DMS 273 (cell line): ENCODE measurements around the gene OXLD1.

Experiments used
- DNase-seq: peaks from one replicate; lab custom pipeline; 2025; ENCODE audit not compliant: unreplicated experiment; lab: John Stamatoyannopoulos, UW

Gene OXLD1

DNA sequence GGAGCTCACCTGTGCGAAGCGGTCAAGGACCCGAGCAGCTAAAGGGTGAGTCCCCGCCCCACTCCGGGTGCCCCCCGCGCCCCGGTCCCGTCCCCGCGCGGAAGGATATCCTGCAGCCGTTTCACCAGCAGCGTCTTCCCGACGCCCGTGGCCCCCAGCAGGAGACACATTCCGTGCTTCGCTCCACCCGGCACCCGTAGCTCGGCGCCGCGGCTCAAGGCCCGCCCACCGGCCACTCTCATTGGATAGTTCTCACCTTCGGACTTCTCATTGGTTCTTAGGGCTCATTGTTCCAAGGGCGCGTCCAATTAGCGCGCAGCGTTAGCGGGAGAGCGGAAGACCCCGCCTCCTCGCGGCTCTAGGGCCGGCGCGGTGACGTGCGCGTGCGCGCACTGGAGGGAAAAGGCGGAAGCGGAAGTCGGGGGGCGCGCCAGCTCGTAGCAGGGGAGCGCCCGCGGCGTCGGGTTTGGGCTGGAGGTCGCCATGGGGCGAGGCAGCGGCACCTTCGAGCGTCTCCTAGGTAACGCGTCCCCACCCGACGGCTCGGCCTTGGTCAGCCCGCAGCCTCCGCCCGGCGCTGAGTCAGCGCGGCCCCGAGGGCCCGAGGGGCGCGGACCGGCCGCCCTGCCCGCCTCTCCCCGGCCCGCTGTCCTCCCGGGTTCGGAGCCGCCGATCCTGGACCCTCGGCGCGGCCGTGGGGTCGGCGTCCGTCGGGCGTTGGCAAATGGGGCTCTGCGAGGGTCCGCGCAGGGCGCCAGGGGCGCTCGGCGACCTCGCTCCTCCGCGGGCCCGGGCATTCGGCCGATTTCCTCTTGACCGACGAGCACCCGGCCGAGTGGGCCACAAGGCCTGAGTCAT is 17.4 kb upstream of the OXLD1 start, which contains the start of the genes ARL16 and HGS:
TSS of gene ARL16 (minus strand) at position 214 of the 858 bp plus-strand sequence. CDS start at position 170, 44 bp downstream.
TSS of gene HGS (plus strand) at position 428 of the 858 bp plus-strand sequence. CDS start at position 484, 56 bp downstream.
- DNase-seq = peak; percentile 100

DNA sequence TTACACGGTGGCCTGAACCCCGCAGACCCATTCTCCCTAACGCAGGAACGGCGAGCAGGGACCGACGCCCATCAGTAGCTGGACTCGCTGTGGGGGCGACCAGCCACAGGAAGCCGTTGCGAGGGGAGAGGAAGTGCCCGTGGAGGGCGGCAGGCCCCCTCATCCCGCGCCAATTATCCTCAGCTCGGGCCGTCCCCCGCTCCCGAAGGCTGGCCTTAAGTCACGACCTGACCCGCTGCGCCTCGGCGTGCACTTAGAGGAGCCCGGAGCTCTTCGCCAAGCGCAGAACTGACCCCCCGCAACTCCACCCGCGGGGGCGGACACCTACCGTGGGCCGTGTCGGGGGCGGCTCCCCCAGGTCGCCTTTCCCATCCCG is 16.8 kb upstream of the OXLD1 start:
- peak; percentile 63 for DNase-seq

DNA sequence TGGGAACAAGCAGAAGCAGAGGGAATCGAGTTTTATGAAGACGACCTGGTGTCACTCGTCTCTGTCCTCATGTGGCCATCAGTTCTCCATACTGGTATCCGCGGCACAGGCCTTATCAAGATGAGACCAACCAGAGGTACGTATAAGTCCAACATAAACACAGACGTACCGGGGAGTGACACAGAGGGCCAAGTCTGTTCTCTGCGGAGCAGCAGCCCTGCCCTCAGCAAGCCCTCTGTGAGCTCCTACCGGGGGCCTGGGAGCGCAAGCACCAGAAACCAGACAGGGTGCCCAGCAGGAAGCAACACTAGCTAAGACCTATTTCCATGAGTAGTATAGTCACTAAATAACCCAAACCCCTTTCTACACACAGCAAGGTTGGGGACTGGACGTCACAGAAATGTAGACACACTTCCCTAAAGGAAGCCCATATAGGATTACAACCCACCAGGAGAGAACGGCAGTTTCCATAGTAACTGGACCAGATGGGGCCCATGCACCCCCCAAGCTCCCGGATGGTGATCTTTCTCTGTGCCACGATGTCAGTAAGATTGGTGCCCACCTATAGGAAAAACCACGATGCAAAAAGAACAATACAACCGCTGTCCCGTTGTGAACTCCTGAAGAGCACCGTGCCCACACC is 16.3 kb upstream of the OXLD1 start:
- DNase-seq = peak; percentile 77

DNA sequence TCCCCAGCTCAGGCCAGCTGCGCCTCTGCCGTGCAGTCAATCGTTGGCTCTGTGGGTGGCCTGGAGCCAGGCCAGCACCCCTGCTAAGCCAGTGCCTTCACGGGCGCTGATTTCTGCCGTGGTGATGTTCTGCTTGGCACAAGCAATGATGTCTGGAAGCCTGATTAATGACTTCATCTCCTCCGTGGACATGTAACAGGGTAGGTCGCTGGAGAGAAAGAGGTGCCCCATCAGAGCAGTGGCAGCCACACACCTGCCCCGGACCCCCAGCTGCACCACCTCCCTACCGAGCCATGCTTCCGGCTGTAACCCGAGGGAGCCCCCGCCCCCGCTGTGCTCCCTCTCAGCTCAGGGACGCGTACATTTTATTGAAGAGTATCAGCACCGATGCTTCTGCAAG is 15.3 kb upstream of the OXLD1 start:
- peak; percentile 55 for DNase-seq

DNA sequence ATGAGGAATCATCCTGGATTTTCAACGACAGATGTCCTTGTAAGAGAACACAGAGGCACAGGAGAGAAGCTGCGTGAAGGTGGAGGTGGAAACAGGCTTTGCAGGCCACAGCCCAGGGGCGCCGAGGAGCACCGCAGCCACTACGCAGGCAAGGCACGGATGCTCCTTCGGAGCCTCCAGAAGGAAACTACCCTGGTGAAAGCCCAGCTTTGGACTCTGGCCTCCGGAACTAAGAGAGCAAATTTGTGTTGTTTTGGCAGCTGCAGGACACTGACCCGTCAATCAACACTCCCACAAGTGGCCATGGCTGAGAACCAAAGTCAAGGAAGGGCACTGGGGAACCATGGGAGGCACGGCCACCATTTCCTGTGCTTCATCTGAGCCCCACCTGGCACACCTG is 13.7 kb upstream of the OXLD1 start:
- no peak for DNase-seq

DNA sequence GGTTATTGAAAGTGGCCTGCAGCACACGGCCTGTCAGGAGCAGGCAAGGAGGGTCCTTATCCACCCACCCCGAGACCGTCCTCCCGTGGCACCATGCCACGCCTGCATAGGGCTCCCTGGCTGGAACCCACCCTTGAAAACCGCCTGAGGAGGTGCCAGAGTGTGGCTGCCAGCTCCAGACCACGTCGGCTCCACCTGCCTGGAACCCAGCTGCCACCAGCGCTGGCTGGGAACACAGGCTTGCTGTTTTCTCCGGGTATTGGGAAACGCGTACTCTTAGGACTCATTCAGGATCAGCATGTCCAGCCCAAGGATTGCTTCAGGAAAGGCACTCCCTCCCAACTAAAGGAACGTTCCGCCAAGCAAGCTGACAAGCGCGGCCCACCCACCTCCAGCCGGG is 10.5 kb upstream of the OXLD1 start:
- peak; percentile 34 for DNase-seq

DNA sequence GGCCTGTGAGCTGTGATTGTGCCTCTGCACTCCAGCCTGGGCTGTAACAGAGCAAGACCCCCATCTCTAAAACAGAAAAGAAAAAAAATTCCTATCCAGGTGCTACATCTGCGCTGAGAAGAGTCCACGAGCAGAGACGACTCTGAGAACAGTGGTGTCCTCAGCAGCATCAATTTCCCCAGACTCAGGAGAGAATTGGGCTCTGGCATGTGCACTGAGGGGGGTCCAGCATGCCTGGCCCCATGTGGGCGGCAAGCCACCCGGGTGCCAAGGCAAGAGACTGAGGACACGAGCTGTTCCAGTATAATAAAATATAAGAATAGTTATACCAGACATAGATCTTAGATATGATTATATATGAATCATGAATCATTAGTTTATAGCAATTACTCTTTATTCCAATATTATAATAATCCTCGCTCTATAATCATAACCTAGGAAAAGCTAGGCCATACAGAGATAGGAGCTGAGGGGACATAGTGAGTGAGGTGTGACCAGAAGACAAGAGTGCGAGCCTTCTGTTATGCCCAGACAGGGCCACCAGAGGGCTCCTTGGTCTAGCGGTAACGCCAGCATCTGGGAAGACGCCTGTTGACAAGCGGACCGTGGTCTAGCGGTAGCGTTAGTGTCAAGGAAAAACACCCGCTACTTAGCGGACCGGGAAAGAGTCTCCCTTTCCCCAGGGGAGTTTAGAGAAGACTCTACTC is 9.3 kb upstream of the OXLD1 start:
- peak; percentile 63 for DNase-seq

DNA sequence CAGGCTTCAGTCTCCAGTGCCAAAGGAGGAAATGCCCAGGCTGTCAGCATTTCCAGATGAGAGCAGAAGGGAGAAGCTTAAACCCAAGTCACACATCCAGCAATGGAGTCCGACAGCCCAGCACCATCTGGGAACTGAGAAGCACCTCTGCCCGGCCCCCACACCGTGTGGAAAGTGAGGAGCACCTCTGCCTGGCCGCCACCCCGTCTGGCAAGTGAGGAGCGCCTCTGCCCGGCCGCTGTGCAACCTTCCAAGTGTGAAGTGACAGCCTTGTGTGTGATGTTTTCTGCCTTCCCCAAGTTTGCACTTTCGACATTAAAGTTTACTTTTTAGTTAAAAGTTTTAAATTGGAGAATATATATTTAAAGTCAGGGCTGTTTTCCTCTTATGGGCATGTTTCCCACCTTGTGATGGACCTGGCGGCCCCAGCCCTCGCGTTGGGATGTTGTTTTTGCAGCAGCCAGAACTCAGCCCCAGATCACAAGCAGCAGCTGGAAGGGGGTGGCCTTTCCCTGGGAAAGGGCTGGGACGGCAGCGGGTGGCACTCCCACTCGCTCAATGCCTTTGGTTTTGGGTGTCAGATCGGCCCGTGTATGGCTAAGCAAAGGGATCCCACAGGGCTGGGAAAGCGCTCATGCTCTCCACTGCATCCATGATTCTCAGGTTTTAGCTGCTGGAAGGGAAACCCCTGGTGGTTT is 7.3 kb upstream of the OXLD1 start:
- DNase-seq = peak; percentile 35

DNA sequence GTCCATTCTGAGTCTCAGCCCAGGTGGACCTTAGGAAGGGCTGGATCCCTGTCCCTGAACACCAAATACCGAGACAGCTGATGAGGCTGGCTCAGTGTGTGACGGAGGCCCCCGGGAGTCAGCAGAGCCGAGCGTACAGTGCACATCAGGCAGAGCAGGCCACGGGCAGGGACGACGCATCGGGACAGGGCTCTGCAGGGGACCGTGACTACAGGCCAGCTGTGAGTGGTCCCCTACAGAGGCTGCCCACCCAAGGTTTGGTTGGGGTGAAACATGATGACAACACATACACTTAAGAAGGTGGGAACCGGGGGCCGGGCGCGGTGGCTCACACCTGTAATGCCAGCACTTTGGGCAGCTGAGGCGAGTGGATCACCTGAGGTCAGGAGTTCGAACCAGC is 6.5 kb upstream of the OXLD1 start:
- no peak for DNase-seq

DNA sequence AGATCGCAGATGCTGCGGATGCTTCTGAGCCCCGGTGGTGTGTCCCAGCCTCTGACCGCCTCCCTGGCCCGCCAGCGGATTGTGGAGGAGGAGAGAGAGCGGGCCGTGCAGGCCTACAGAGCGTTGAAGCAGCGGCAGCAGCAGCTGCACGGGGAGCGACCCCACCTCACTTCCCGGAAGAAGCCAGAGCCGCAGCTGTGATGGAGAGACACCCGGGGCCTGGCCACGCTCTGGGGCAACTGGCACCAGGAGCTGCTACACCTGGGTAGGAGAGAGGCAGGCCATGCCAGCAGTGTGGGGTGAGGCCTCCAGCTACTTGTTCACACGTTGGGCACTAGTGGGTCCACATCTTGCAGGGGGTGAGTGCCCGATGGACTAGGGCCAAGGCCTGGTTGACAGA is 6.1 kb upstream of the OXLD1 start:
- DNase-seq = no peak

DNA sequence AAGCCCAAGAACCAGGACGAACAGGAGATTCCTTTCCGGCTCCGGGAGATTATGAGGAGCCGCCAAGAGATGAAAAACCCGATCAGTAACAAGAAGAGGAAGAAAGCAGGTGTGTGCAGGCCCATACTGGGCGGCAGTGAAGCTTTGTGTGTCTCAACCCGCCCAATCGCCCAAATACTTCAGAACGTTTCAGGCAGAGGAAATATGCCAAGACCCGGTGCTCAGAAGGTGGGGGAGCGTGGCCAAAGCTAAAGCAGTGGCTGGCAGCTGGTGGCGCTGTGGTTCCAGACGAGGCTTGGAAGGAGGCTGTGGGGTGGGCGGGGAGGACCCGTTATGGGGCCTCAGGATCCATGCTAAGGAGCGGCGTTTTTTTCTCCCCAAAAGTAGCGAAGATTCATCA is 1.3 kb upstream of the OXLD1 start:
- peak; percentile 54 for DNase-seq

DNA sequence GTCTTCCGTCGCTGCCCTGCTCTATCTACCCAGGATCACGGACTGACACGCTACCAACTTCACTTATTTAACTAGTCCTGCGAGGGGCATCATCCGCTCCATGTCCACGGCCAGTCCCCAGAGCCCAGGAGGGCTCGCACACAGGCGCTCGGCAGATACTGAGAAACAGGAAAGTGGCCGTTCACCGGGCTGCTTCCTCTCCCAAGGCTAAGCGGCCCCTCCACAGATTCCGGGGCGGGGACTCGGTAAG is 388 bp downstream of the OXLD1 start:
- DNase-seq = peak; percentile 80

DNA sequence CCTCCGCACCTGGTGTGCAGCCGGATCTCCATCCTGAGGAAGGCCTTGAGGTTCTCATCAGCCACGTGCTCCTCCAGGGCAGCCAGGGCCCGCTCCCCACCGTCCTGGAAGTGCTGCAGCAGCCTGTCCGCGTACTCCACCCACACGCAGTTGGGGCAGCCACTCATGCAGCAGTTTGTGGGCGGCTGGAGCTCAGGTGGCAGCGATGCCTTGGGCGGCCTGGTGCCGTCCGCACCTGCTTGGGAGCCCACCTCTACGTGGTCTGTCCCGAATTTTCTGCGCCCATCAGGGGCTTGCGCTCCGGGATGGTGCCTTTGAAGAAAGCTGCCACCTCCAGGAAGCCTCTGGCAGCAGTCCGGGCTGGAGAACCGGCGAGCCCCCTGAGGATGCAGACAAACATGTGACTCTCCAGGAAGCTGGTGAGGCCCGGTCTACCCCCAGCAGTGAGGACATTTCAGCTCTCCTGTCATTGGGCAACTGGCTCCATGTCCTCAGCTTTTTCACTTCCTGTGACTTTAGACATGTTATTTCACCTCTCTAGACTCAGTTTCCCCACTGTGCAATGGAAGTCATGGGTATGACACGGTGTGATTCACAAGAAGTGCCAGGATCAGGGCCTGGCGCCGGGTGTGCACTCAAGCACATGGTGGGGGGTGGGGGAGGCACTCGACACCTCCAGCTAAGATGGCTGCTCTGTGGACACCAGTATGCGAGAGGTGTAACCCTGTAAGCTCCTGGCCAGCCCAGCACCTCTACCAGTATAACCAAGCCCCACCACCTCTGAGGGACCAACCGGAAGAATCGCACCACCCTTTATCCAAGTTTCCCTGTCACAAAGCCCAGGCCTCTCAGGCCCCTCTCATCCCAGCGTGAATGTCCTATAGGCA is 957 bp downstream of the OXLD1 start:
- DNase-seq = peak; percentile 64

DNA sequence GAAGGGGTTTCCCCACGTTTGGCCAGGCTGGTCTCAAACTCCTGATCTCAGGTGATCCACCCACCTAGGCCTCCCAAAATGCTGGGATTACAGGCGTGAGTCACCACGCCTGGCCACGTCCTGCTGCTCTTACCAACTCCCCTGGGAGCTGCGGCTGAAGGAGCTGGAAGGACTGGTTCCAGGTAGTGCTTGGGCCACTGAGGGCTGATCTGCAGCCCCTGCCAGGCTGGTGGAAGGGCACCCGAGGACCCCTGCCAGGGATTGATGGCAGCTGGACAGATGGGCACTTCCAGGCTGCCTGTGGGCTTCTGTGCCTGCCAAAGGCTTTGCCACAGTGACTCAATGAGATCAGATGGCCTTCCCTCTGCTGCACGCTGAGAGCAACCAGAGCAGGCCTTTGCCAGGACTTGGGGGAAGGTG is 2.3 kb downstream of the OXLD1 start:
- no peak for DNase-seq

DNA sequence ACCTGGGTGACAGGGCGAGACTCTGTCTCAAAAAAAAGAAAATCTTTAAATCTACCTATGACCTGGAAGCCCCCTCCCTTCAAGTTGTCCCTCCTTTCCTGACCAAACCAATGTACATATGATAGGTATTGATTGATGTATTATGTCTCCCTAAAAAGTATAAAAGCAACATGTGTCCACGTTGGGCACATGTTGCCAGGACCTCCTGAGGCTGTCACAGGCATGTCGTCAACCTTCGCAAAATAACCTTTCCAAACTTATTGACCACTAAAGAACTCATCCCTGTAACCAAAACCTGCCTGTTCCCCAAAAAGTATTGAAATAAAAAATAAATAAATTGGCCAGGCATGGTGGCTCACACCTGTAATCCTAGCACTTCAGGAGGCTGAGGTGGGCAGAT is 4.4 kb downstream of the OXLD1 start:
- no peak for DNase-seq

DNA sequence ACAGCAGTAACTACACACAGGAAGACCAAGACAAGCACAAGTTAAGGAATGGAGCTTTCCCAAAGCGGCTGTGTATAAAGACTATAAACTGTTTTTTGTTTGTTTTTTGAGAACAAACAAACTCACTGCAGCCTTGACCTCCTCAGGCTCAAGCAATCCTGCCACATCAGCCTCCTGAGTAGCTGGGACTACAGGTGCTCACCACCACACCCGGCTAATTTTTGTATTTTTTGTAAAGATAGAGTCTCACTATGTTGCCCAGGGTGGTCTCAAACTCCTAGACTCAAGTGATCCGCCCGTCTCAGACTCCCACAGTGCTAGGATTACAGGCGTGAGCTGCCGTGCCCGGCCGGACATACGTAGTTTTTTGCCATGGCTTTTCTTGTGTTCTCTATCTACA is 6.0 kb downstream of the OXLD1 start:
- DNase-seq = no peak

DNA sequence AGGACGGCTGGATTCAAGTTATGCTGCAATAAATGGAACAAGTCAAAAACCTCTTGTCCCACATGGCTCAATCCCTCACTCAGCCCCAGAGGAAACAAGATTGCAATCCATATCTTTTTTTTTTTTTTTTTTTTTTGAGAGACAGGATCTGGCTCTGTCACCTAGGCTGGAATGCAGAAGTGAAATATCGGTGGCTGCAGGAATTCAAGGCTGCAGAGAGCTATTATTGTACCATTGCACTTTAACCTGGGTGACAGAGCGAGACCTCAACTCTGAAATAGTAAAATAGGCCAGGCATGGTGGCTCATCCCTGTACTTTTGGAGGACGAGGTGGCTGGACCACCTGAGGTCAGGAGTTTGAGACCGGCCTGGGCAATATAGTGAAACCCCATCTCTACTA is 7.4 kb downstream of the OXLD1 start:
- no peak for DNase-seq

DNA sequence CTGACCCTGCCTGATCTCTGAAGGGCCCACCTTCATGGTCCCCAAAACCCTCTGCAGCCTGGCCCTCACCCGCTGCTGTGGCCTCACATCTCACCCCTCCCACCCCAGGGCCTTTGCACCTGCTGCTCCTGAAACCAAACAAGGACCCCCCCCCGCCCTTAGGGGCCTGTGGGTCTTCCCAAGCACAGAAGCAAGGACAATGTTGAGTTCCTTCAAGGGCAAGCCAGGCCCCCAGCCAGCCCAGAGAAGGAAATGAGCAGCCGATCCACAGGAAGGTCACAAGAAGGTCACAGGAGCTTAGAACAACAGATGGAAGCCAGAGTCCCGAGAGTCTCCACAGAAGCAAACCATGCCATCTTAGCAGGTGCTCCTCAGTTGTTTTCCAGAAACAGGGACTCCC is 9.6 kb downstream of the OXLD1 start:
- peak; percentile 51 for DNase-seq

DNA sequence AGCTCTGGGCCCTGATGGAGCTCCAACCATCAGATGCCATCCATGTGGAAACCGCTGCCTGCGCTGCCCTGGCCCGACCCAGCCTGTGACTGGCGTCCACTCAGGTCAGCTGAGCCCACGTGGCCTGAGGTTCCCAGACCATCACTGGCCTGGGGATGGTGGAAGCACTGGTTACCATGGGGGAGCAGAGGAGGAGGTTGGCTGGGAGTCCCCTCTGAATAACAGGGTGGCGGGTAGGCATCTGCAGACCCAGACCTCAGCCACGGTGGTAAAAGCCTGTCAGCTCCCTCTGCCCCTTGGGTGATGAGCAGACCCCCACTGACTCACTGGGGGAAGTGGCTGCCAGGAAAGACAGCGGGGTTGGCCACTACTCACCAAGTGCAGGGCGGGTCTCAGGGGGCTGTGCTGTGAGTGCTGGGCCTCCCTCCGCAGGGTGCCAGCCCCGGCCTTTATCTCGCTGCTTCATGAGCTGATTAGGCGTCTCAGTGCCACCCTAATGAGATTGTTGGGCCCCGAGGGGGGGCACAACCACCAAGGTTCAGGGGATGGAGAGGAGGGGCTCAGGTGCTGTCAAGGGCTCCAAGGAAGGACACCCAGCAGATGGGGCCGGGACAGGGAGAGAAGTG is 10.2 kb downstream of the OXLD1 start, which contains the start of gene PDE6G:
TSS of gene PDE6G (minus strand) at position 425 of the 626 bp plus-strand sequence. CDS start 3,237 bp downstream, outside the sequence.
- DNase-seq = no peak
